Fibroblast of skin of right quadriceps (primary cell): ENCODE results near the gene TREX2.

Experiments
- DNase-seq: peaks from one replicate; pipeline ENCODE4 v3.0.0-alpha.2; 2013

The TREX2 gene

DNA sequence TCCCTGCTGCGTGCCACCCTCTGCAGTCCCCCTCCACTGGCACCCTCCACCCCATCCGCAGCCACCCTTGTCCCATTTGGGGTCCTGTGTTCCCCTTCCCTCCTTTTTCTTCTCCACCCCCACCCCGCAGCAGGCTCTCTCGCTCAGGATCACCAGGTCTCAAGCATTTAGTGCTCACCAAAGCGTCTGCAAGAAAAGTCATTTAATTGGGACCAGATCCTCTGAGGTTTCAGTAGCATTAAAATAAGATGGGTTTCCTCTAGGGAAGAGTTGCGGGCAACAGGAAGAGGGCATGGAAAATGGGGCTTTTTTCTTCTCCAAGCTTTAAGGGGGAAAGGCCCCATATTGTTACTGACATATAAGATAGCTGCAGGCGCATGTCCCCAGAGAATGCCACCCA is 29.4 kb upstream of the TREX2 start:
- peak; percentile 53 for DNase-seq

DNA sequence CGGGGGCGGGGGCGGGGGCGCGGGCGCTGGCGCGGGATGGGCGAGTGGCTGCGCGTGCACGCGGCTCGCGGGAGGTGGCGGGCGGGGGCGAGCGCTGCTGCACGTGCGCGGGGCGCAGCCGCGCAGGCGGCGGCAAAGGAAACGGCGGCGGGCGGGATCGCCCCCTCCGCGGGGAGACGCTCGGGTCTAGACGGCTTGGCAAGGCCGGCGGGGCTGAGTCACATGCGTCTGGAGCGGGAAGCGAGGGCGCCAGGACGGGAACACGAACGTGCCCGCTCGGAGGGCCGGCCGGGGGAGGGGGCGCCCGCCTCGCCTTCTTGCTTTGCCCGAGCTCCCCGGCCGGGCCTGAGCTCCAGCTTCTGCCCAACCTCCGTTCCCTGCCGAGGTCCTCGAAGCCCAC is 28.9 kb upstream of the TREX2 start:
- DNase-seq: peak; percentile 79

DNA sequence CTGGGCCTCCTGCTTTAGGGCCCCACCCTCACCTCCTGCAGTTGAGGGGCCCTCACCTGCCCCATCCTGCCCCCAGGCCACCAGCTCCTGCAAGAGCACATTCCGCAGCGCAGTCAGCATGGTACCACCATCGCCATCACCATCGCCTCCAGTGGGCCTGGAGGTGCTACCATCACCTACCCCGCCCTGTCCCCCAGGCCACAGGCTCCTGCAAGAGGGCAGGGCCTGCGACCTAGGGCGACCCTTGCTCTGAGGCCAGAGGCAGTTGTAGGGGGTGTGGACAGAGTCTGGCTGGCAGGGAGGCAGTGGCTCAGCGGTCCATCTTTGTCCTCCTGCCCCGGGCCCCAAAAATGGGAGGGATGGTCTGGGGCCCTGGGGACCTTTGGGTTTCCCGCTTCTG is 28.4 kb upstream of the TREX2 start:
- DNase-seq: no peak

DNA sequence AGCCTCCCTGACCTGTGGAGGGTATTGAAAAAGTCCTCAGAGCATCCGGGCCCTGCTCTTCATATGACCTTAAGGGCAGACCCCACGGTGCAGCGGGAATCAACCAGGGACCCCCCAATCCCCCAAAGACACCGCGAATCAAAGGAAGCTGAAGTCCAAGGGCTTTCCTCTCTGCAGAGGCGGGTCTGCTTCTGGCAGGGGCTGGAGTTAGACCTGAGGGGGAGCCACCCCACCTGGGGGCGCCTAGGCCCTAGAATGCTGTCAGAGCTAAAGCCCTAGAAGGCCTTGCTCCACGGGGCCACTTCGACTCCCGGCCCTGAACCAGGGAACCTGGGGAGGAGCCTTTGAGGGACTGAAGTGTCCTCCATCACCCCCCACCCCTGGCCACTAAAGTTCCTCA is 27.3 kb upstream of the TREX2 start:
- no peak for DNase-seq

DNA sequence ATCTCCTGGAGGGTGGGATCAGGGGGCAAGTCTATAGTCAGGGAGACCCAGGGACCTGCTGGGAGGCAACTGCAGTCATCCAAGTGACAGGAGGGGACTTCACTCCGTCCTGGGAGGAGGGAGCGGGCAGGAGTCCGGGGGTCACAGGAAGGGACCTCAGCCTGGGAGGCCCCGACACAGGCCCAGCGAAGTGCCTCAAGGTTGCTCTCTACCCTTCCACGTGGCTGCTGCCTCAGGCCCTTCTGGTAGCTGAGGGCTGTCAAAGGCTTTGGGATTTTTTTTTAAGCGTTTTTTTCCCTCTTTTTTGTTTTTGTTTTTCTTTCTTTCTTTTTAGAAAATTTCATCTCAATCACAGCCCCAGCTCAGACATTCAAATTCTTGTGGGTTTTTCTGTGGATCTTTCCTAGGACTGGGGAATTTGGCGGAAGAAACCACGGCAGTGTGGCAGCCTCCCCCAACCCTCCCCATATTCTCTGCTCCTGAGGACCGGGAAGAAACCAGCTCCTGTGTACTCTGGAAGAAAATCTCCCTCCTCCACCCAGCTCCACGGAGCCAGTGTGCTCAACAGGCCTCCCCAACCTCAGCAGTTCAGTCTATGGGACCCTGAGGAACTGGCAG is 25.9 kb upstream of the TREX2 start:
- DNase-seq: peak; percentile 68

DNA sequence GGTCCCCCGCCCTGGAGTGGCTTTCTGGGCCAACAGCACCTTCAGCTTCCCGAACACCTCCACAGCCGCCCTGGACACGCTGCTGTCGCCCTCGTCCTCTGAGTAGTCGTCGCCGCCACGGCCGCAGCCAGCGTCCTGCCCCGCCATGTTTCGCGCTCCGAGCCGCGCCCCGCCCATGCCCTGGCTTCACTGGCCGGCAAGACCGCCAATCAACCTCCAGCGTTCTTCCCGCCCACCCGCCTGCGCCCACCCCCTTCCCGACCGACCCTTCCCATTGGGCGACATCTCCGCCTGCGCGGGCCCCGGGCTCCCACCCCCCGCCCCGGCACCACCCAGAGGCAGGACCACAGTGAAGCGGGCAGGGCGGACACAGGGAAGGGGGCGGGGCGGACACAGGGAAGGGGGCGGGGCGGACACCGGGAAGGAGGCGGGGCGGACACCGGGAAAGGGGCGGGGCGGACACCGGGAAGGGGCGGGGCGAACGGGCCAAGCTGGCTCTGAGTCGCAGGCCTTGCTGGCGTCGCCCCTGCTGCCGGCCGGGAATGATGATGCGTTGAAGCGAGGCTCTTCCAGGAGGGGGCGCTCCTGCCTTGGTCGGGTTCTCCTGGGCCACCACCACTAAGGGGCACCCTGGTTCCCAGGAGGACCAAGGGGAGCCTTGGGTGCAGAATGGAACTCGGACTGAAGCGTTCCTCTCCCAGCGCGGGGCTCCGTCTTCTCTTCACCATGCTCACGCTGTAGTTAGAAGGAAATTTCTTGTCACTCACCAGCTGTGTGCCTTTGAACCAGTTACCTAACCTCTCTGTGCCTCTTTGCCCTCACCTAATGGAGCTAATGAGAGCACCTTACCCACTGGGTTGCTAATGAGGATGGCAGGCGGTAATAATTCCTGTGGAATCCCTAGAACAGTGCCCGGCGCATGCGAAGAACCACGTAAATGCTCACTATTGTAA is 24.8 kb upstream of the TREX2 start, which contains the start of gene HAUS7:
TSS of gene HAUS7 (minus strand) at position 166 of the 953 bp plus-strand sequence. CDS start at position 147, 19 bp downstream.
- DNase-seq: peak; percentile 91

DNA sequence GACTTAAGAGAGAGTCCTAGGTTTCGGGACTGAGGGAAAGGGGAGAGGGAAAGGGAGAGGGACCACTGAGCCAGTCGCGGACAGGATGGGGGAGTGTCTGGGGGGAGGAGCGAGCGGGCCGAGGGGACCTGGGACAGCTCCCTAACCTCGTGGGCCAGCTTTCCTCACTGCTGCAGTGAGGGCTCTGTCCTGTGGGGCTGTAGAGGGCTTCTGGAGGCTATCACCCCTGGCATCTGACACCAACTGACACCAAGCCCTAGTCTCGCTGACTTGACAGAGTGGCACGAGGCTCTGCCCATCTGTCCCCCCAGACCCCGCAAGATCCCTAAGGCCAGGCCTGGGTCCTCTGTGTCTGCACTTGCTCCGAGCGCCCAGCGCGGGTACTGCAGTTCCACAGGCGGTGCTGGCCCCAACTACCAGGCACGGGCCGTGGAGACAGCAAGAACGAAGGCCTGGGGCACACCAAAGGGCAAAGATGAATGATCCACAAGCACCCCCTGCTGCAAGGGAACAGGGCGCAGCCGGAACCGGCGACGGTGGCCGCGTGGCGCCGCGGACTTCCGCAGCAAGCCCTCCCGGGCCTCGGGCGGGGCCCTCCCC is 24.1 kb upstream of the TREX2 start:
- no peak for DNase-seq

DNA sequence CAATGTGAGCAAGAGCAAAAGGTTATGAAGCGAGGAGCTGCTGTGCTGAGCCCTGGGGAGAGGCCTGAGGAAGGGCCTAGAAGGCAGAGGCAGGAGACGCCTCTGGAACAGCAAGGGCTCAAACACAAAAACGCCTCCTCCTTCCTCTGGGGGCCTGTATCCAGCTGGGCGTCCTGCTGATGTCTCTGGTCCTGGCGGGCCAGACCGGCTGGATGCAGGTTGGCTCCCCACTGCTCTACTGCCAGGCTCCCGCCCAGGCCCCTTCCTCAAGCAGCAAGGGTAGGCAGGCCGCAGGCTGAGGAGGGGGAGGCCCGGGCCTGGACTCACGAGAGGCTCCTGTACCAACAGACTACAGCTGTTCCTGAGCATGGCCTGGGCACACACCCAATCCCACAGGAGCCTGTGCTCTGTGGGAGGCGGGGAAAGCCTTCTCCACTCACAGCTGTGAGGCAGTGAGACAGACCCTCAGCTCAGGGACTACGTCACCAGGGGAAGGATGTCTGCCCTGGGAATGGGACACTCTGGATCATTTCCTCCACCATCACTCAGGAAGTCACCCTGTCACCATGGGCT is 22.2 kb upstream of the TREX2 start:
- no peak for DNase-seq

DNA sequence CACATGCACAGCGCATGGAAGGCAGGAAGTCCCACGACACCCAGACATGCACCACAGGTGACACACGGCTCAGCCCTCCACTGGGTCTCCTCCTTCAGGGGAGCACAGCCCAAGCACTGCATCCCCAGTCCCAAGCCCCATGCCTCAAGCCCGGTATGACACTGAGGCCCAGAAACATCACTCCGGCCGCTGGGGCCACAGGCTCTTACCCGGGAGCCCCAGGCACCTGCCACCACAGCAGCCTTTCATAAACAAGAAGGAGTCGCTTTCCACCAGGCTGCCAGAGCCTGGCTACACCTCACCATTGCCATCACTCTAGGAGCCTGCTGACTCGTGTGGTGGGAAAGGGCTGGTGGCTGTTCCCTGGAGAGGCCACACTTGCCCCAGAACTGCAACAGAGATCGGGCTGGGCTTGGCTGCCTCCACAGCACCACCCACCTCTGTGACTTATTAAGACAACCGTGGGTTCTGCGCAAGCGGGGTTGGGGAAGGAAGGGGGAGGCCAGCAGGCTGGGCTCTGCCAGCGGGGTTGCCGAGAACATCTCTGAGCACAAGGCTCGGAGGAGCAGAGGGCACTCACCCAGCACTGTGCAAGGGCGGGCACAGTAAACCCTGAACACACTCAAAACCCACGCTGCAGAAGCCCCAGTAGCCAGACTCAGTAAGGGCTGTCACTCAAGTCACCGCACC is 20.0 kb upstream of the TREX2 start:
- DNase-seq: no peak

DNA sequence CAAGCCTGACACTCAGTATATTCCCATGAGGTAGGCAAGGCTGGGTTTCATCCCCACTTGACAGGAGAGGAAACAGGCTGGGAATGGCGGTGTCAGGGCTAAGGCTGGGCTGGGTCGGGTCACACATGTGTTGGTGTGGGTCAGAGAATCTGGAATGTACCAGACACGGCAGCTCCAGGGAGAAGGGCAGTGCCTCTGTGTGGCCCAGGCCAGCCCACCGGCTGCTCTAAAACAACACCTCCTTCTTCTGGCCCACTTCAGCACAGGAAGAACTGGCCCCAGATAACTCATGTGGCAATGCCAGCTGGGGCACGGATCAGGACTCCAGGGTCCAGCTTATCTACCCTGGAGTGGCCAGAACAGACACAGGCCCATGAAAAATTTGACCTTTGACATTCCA is 18.3 kb upstream of the TREX2 start:
- DNase-seq: no peak

DNA sequence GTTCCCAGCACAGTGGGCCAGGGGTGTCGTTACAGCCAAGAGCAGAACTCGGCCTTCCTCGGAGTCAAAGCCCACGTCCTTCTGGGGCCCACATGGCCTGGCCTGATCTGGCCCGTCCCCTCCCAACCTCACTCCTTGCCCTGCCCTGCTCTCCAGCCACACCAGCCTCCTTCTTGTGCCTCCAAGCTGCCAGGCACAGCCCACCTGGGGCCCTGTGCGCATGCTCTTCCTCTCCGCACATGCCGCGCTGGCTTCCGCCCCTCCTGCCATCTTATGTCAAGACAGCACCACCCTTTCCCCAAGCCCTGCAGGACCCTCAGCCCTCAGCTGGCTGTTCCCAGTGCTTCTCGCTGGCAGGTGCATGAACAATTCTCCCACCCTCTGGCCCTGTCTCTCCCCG is 17.7 kb upstream of the TREX2 start:
- no peak for DNase-seq

DNA sequence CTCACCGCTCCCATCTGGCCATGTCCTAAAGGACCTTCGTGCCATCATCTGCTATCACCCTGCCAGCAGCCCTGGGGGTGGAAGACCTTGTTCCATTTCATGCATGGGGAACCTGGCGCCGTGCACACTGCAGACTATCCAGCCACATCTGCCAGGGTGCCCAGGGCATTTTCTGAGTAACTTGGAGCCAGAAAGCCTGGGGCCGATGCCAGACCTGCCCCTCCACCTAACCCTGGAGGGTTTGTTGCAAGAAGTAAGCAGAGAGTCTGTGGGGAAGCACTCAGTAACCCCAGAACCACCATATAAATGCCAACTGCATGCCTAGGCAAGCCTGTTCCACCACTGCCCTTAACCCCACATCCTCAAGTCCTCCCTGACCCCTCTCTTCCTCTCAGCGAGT is 17.2 kb upstream of the TREX2 start:
- DNase-seq: no peak

DNA sequence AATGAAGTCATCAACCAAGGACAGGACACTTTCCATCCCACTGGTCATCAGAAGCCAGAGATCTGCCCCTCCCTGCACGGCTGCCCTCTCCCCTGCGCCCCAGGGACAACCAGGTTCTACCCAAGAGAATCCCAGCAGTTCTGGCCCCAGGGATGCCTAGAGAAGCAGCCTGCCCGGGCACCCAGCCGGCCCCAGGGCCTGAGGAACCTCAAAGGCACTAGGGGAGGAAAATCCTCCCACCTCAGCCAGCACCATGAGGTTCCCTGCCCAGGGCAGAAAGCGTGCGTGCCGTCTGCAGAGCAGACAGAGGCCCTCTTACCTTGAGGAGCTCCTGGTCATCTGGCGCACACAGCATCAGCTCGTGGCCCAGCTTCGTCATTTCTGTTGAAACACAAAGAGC is 16.4 kb upstream of the TREX2 start:
- no peak for DNase-seq

DNA sequence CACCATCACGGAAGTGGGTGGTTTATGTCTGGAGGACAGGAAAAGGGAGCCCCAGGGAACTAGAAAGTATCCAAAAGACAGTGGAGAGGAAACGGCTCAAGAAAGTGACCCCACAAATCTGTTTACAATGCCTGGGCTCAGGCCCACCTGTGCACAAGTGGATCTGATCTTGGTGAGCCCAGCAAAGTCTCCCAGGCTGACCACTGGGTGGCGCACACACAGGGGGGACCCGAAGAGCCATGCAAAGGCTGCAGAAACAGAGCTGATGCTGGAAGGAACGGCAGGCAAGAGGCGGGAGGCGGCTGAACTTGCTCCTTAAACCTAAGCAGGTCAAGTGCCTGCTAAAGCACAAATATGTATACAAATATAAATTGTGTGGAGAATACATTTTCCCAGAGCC is 15.0 kb upstream of the TREX2 start:
- DNase-seq: peak; percentile 30

DNA sequence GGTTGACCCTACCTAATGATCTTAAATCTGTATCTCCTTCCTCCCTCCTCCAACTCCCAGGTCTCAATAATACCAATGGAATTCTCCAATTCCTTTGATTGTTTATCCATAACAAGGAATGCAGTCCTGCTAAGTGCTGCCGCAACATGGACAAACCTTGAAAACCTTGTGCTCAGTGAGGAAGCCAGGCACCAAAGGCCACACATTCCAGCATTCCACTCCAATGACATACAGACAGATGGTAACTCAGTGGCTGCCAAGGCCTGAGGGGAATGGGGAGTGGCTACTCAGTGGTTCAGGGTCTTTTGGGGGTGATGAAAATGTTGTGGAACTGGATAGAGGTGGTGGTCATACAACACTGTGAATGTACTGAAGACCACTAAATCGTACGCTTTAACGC is 14.1 kb upstream of the TREX2 start:
- peak; percentile 56 for DNase-seq

DNA sequence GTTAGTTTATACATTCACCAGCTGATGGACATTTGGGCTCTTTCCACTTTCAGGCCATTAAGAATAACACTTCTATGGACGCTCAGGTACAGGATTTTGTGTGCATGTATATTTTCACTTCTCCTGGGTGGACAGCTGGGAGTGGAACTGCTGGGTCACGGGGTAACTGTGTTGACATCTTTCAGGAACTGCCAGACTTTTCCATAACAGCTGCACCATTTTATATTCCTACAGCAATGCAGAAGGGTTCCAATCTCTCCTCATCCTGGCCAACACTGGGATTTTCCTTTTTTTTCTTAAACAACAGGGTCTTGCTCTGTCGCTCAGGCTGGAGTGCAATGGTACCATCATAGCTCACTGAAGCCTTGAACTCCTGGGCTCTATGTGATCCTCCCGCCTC is 12.6 kb upstream of the TREX2 start:
- no peak for DNase-seq

DNA sequence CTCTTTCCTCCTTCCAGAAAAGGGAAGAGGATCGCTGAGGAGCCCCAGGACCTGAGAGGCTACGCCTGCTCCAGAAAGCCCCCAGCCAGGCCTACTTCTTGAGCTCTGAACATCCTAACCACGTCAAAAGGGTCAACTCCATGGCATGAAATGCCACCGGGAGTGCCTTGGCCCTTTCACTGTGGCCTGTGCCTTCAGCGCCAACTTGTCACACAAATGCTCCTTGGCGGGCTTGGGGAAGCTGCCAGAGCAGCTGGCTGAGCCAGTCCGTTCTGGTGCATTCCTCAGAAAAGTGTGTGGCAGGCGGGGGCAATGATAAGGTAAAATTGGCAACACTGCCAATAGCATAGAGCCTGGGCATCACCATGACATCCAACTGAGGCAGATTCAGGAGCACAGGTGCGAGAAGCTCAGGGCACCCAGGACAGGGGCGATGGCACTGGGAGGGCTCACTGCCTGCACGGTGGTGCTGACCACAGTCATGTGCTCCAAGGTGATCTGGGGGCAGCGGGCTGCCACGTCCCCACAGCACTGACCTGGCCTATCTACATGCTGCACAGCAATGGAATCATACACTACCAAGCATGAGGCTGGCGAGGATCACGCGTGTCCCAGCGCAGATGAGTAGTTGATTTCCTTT is 12.1 kb upstream of the TREX2 start:
- no peak for DNase-seq

DNA sequence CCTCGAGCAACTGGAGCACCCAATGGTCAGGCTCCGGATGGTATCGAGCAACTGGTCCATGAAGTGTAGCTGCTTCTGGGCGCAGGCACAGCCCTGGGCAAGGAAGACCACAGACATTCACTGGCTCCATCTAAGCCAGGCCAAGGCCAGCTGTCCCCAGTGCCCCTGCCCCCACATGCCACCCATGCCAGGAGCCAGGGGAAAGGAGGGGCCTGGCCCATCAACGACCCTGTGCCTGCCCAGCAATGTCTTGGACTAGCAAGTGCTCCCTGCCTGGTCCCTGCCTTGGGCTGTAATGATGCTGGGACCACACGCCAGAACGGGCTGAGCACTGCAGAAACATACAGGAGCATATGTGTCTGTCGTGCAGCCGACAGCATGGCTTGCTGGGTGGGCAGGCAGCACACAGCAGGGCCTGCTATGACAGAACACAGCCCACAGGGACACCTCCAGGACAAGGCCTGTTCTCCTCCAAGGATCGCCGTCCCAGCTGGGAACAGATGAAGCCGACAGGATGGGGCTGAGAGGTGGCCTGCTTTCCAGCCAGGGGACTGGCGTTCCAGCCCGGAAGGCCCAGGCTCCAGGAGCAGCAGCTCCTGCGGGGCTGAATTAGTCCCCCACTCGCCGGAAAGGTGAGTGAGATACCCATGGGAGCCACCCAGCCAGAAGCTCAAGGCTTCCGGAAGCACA is 11.4 kb upstream of the TREX2 start:
- DNase-seq: no peak

DNA sequence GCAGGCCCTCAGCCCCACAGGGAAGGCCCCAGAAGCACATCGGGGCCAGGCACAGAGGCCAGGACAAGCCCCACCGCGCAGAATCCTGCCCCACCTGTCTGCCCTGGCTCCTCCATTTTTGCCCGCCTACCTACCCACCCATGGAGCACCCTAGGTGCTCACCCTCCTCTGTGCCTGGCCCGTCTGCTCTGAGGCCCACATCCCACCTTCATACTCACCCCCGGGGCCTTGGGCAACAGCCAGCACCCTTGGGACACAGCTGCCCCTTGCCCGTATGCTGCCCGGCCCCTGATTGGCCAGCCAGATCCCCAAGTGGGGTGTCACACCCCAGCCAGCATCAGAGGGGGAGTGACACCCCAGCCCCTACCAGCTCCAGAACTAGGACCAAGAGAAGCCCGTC is 10.8 kb upstream of the TREX2 start:
- no peak for DNase-seq

DNA sequence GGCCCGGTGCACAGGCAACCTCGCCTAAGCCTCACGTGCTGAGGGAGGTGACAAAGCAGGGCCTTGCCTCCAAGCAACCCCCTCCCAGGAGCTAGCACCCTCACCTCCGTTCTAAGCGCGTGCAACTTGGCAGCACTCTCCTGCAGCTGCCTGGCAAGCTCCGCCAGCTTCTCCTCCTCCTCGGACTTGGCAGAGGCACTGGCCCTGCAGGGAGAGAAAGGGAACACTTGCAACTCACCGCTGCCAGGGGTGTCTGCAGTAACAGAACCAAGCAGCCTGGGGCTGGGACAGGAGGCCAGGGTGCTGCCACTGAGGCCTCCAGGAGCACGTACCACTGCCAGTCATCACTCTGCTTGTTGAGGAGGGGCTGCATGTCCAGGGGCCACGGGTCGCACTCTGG is 10.3 kb upstream of the TREX2 start:
- DNase-seq: no peak

DNA sequence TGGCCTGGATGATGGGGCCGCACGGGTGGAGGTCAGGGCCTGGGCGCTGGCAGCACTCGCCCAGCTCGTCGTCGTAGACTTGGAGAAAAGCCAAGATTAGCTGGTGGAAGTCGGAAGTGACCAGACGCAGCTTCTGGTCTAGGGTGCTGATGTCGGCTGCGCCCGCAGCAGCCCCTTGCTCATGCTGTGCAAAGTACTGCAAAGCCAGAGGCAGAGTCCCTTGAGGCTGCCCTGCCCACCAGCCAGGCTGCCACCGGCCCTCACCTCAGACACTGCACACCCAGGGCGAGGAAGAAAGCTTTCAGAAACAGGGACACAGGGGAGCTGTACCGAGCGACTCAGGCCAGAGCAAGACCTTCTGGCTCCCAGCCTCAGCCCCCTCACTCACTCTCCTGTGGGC is 9.7 kb upstream of the TREX2 start:
- no peak for DNase-seq
